HG02885 (cell line): Measurements from ENCODE around the gene ASIC1.

Experiments
- ATAC-seq: cut with Tn5 transposase; IDR thresholded peaks from one replicate; pipeline ENCODE4 v1.9.1; 2021; ENCODE audit warnings: mild to moderate bottlenecking; ENCODE audit not compliant: unreplicated experiment, poor library complexity

ASIC1 gene

DNA sequence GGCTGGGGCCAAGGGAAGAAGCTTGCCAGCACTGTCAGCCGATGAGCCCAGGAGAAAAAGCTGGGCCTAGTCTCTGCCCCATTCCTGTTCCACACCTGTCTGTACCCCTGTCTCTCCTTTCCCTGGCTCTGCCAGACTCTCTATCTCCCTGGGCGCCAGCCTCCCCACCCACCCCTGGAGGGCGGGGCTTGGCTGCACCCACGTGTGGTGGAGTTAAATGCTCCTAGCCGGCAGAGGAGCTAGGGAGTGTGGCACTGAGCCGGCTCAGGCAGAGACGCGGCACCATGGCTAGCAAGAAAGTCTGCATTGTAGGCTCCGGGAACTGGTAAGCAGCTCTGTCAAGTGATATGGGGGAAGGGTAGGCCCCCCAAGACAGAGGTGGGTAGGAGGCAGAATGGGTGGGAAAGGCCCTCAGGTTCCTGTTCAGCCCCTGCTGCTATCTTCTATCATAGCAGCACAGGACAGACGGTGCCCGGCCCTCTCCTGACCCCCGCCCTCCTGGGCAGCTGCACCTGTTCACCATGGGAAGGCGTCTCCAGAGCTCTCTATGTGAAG lies 46.4 kb downstream of the ASIC1 start, which contains the start of gene GPD1:
TSS of gene GPD1 (plus strand) at position 242 of the 555 bp plus-strand sequence. CDS start at position 285, 43 bp downstream.
- ATAC-seq = no peak

DNA sequence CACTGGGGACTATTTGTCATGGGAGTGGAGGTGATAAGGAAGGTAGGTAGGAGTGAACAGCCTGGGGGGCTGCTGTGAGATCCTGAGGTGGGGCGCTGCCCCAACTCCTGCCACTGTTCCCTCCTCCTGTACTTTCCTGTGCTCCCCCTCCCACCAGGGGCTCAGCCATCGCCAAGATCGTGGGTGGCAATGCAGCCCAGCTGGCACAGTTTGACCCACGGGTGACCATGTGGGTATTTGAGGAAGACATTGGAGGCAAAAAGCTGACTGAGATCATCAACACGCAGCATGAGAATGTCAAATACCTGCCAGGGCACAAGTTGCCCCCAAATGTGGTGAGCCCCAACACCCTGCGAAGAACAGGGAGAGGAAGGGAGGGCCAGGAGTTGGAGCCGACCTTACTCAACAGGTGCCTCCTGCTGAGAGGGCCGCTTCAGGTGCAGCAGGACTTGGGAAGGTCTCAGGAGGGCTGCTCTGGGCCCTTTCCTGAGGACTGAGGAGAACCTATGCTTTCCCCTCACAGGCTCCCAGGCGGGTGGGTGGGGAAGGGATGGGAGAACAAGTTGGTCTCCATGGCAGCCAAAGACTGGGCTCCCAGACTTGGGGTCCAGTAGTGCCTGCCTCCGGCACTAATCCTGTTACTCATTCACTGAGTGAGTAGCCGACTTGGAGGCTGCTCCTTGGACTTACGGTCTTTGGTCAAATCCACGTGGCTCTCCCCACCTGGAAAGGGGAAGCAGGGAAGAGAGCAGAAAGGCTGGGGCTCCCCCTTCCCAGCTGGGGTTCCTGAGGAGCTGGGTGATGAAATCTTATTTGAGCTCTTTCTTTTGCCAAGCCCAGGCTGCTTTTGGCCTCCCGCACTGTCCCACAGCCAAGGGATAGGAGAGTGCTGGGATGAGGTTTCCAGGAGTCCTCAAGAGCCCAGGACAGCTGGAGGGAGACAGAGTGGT lies 47.3 kb downstream of the ASIC1 start:
- ATAC-seq = no peak

DNA sequence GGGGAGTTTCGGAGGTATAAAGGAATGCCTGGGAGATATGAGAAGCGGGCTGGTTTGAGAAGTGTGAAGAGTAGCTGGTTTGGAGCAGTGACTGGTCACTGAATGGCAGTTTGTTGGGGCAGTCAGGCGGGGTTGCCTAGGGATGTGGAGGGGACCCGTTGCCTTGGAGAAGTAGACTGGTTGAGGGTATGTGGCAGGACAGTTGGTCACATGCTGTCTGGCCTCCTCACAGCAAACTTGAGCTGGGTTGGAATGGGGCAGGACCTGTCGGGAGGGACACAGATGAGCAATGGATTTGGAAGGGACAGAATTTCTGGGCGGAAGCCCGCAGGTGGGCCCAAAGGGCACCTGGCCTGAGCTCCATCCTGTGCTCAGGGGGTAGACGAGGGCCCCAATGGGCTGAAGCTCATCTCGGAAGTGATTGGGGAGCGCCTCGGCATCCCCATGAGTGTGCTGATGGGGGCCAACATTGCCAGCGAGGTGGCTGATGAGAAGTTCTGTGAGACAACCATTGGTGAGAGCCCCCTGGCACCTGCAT lies 48.6 kb downstream of the ASIC1 start:
- no peak for ATAC-seq

DNA sequence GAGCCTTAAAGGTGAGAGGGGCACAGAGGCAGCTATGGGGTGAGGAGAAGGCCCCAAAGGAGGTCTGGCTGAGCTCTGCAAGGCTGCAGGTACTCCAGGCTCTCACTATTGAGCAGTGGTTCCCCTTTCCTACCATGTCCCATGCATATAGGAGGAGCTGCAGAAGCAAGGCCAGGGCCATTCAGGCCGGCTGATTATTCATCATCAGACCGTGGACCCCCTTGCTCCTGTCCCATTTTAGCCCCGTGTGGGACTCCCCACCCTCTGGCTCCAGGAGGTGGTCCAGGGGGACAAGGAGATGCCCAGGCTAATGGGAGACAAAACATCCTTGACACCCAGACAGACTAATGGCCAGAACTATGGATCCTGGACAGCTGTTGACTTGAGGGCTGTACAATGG lies 49.5 kb downstream of the ASIC1 start:
- no peak for ATAC-seq

DNA sequence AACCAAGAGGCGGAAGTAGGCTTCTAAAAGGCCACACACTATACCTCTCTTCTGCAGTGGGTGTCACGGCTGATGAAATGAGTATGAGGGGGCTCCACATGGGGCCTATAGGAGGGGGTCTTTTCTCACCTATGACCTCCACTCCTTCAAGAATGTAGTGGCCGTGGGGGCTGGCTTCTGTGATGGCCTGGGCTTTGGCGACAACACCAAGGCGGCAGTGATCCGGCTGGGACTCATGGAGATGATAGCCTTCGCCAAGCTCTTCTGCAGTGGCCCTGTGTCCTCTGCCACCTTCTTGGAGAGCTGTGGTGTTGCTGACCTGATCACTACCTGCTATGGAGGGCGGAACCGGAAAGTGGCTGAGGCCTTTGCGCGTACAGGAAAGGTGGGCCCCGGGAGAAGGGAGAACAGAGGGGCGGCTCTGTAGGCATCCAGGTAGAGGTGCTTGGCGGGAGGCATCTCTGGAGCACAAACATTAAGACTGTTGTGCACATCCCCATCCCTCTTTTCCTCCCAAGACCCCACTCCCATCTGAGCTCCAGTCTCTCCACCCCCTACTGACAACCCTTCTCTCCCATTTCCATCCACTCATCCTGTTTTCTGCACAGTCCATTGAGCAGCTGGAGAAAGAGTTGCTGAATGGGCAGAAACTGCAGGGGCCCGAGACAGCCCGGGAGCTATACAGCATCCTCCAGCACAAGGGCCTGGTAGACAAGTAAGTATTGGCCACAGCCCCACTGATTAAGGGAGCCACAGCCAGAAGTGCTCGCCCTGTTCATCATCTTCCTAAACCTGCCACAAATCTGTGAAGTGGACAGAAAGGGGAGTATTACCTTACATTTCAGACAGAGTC lies 50.2 kb downstream of the ASIC1 start:
- ATAC-seq = no peak

DNA sequence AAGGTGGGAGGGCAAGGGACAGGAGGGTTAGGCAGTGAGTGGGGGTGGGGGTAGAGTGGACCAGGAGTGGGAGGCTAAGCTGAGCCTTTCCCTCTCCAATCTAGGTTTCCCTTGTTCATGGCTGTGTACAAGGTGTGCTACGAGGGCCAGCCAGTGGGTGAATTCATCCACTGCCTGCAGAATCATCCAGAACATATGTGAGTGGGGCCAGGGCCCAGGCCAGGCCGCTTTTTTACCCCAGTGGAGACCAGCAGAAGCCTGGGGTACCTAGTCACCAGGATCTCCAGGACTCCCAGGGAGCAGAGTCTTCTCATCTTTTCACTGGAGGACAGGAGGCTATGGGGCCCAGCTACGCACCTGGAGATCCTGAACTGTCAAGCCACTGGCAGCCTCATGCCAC lies 51.9 kb downstream of the ASIC1 start:
- ATAC-seq = no peak

DNA sequence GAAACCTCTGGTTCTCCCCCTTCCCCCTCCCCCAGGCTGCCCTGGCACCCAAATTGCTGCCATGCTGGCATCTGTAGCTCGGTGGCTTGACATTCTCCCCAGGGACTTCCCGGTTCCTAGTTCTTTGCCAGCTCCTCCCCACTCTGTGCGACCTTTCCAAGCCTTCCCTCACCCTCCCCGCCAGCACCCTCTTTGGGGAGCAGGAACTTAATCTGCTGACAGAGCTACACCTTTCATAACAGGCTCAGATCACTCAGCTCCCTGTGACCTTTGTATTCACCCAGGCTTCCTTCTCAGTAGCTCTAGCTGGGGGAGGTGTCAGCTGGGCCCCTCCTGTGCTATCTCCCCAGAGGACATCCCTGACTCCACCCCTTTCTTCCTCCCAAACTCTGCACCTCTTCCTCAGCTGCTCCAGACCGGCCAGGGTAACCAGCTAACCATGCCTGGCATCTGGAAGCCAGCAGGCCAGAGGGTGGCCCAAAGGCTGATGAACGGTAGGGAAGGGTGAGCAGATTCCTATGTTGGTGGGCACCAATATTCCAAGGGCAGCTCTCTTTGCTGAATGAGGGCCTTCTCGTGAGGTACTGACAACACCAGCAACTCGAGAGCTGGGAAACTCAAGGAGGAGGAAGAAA lies 52.8 kb downstream of the ASIC1 start:
- no peak for ATAC-seq

DNA sequence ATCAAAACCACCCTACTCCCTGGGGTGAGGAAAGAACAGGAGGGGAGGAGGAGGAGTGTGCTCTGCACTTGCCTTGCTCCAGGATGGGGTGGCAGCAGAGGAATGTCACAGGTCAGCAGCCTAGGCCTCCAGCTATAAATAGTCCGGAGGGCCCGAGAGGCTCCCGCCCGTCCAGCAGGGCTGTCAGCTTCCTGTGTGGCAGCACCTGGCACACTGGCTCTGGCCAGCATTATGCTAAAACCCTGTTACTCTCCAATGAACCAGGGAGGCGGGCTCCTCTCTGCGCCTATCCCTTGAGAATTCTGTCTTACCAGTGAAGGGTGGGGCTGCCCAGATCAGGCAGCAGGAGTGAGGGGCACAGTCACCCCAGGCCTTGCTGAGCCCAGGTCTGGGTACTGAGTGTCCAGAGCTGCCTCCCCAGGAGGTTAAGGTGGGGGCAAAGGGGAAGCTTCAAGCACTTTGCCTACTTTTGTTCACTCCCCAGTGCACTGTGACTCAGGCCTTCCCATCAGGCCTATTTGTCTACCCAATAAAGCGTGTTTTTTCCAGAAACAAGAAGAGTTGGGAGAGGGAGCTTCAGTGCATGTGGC lies 53.5 kb downstream of the ASIC1 start:
- no peak for ATAC-seq

DNA sequence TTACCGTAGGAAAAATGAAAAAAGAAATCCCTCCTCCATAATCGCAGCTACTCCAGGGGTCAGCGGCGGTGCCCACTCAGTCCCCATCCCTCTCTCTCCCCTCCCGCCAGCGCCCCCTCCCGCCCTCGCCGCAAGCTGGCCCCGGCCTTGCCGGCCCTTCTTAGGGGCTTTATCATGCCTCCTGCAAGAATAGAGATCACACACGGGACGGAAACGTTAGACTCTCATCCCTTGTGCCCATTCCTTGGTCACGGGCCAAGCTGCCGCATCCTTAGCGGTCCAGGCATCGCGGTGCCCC lies 53.9 kb downstream of the ASIC1 start:
- peak; percentile 2 for ATAC-seq

DNA sequence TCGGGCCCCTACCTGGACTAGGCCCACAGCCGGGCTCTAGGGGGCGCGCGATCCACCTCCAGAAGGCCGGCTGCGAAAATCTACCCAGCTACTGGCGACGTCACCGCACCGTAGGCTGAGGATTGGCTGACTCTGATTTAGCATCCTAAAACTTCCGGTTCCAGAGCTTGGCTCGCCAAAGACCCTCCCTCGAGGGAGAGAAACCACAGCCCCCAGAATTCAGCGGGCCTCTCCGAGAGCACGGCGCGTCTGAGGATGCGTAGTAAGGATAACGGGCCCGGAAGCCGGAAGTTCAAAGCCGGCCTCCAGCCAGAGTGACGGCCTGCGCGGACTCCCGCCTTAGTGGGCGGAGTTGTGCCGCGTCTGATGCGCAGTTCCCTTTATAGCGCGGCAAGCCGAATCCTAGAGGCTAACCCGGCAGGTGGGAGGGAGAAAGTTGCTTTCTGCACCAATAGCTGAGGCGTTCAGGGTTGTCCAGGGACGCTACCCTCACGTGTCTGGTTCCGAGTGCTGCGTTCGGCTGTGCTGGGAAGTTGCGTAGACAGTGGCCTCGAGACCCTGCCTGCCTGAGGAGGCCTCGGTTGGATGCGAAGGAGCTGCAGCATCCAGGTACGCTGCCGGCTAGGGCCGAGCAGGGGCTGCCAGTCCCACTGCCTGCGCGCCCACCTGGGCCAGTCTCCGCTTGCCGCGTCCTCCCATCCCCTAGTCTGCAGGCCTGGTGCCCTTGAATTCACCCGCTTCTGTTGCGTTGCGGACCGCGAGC lies 54.5 kb downstream of the ASIC1 start, which contains the start of gene COX14:
TSS of gene COX14 (plus strand) at position 544 of the 763 bp plus-strand sequence. CDS start 7,808 bp downstream, outside the sequence.
- ATAC-seq = peak; percentile 83

DNA sequence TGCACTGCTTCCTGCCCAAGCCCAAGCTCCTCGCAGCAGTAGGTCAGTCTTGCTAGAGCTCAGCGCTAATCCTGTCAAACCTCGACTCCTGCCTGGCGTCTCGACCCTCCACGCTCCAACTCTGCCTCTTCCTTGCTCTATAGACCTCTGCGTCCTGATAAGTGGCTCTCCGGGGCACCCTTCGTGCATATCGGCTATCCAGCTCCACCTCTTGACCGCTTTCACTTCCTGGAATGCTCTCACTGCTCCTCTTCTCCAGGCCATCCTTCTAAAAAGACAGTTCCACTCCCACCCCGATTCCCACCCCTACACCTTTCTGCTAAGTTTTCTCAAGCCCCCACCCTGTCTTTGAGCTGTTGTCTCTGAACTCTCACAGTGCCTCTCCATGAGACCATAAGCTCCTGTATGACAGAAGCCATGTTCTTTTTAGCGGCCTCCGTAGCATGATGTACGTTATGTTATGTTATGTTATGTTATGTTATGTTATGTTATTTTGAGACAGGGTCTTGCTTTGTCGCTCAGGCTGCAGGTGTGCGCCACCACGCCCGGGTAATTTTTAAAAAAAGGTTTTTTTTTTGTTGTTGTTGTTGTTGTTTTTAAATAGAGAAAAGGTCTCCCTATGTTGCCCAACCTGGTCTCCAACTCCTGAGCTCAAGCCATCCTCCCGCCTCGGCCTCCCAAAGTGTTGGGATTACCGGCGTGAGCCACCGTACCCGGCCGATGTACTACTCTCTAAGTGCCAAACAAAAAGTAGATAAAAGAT lies 55.2 kb downstream of the ASIC1 start:
- no peak for ATAC-seq

DNA sequence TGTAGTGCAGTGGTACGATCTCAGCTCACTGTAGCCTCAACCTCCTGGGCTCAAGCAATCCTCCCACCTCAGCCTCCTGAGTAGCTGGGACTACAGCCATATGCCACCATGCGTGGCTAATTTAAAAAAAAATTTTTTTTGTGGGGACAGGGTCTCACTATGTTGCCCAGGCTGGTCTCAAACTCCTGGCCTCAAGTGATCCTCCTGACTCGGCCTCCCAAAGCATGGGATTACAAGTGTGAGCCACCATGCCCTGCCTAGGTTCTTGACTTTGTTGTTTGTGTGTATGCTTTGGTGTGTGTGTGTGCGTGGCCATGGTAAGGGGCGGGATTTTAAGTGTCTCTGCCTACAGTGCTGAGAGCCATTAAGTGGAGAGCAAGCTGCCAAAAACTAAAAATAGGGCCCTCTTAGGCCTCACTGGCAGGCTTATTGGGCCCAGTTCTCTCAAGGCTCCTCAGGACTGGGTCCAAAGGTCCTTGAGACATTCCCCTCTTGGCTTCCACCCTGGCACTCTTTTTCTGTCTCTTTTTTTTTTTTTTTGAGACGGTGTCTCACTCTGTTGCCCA lies 59.7 kb downstream of the ASIC1 start:
- ATAC-seq = no peak

DNA sequence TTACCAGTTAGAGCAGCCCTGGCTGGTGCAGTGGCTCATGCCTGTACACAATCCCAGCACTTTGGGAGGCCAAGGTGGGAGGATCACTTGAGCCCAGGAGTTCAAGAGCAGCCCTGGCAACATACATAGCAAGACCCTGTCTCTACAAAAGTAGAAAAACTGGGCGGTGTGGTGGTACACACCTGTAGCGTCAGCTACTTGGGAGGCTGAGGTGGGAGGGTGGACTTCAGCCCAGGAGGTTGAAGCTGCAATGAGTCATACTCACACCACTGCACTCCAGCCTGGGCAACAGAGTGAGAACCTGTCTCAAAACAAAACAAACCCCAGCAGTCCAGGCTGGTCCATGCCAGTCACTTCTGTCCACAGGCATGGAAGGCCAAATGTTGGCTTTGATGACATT lies 62.0 kb downstream of the ASIC1 start:
- ATAC-seq = no peak

DNA sequence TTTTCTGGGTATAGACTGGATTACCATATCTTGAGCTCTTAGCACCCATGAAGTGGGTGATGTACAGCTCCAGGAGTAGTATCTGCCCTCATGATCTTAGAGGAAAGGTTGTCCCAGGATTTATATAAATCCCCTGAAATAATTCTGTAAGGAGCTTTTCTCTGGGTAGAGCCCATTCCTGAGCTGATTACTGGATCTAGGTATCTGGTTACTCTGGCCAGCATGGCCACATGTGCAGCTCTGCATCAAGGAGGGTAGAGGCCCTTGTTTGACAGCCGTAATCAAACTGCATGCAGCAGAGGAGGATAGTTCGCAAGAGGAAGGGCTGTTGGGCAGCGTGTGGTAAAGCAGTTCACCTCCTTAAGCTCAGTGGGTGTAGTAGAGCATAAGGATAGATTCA lies 63.1 kb downstream of the ASIC1 start:
- ATAC-seq = no peak

DNA sequence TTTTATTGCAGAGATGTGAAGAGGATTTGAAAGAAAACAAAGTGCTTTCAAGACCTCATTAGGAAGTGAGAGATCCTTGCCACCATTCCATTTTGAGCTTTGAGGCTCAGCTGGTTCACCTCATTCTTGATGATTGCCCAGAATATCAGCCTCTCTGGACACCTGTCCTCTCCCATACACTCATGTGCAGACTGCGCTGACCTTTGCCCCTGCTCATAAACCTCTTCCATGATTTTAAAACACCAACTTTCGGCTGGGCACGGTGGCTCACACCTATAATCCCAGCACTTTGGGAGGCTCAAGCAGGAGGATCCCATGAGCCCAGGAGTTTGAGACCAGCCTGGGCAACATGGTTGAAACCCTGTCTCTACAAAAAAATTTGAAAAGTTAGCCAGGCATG lies 63.6 kb downstream of the ASIC1 start:
- ATAC-seq = no peak

DNA sequence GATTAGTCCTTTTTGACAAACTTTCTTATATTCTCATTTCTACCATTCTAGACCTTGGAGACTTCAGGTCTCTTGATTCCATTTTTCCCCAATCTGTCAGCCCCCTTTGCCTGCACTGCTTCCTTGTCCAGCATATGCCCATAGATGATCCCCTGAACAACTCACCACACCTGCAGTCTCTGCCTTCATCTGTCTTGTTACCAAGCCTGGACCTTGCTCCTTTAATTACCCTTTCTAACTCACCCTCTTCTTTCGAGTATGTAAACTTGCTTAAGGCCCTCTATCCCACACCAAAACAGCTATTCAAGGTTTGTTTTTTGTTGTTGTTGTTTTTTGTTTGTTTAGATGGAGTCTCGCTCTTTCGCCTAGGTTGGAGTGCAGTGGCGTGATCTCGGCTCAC lies 64.2 kb downstream of the ASIC1 start:
- no peak for ATAC-seq

DNA sequence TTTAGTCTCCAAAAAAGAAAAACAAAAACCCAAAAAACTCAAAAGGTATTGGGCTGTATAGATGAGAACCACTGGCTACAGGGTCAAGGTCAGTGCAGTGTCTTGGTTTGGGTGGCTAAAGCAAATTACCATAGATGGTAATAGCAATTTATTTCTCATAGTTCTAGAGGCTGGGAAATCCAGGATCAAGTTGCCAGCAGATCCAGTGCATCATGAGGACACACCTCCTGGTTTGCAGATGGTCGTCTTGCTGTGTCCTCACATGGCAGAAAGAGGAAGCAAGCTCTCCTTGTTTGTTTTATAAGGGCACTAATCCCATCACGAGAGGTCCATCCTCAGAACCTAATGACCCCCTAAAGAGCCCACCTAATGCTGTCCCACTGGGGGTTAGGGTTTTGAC lies 65.8 kb downstream of the ASIC1 start:
- ATAC-seq = no peak

DNA sequence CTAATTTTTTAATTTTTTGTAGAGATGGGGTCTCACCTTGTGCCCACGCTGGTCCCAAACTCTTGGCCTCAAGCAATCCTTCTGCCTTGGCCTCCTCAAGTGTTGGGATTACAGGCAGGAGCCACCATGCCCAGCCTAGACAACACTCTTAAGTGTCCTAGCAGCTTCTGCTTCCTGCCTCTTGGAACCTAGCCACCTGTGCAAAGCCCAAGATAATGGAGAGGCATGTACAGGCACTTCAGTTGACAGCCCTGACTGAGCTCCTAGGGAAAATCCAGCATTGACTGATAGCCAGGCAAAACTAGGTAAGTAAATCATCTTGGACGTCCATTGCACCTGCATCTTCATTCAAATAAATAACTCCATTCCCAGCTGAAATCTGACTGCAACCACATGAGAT lies 70.2 kb downstream of the ASIC1 start:
- no peak for ATAC-seq
